ENCODE data around the gene CDKAL1.

DNA sequence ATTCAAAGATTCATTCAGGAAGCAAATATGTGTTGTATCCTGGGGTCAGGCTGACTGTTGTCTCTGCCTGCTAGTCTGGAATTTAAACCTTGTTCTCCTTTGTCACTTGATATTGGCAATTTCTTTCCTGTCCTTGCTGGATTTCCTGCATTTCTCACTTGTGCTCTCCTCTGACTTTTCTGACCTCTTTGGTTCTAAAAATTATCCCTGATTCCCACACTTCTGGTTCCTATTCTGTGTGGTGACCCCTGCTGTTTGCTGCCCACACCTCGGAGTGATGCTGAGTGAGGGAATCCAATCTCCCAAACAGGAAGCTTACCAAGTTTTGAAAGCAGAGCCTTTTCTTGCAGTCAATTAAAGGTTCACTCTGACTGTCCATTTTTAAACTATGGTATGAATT is 345.3 kb downstream of the CDKAL1 start:
- TF ChIP-seq CTCF (IDR thresholded peaks at IDR 0.05; ENCODE audit: borderline replicate concordance, extremely low read depth, low read length, poor library complexity, severe bottlenecking) (no peak), EZH2 (IDR thresholded peaks at IDR 0.05; ENCODE audit: borderline replicate concordance, low read depth, low read length, severe bottlenecking) (no peak)

All from DND-41 (cell line).